Fibroblast of the conjunctiva (primary cell): Measurements from ENCODE around the gene RAET1G.
A peak's percentile ranks its signal among the peaks of the same experiment; 100 is the strongest.
"Not testable (repeated sequence)": the region's sequence is repeated elsewhere in the genome, so short reads cannot be mapped to it uniquely, and the experiment has no call there.

Source experiments
- DNase-seq: peaks from one replicate; pipeline ENCODE4 v3.0.0-alpha.2; 2010; ENCODE audit warnings: low read depth

RAET1G gene

GRCh38 chr6:149934249-149935156, 11.6 kb upstream of the RAET1G start:
- DNase-seq = peak; percentile 42

- DNase-seq = no peak
Measured at GRCh38 chr6:149933461-149933860, 10.5 kb upstream of the RAET1G start.

- no peak for DNase-seq
Measured at GRCh38 chr6:149933036-149933435, 10.1 kb upstream of the RAET1G start.

GRCh38 chr6:149931501-149931900, 8.6 kb upstream of the RAET1G start:
- DNase-seq = no peak

GRCh38 chr6:149929422-149929821, 6.5 kb upstream of the RAET1G start:
- no peak for DNase-seq

DNA sequence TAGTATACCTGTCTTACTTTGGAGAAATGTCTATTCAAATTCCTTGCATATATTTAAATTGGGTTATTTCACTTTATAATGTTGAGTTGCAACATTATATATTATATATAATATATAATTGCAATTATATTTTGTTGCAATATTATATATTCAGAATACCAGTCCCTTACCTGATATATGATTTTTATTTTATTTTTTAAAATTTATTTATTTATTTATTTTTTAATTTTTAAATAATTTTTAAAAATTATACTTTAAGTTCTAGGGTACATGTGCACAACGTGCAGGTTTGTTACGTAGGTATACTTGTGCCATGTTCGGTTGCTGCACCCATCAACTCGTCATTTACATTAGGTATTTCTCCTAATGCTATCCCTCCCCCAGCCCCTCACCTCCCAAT, 4.1 kb upstream of the RAET1G start:
- not testable (repeated sequence) for DNase-seq

- peak; percentile 60 for DNase-seq
Measured at GRCh38 chr6:149925974-149926777, 3.3 kb upstream of the RAET1G start.

- DNase-seq = no peak
Measured at GRCh38 chr6:149925253-149925973, 2.5 kb upstream of the RAET1G start.

GRCh38 chr6:149924933-149925252, 2.0 kb upstream of the RAET1G start:
- DNase-seq = no peak

DNA sequence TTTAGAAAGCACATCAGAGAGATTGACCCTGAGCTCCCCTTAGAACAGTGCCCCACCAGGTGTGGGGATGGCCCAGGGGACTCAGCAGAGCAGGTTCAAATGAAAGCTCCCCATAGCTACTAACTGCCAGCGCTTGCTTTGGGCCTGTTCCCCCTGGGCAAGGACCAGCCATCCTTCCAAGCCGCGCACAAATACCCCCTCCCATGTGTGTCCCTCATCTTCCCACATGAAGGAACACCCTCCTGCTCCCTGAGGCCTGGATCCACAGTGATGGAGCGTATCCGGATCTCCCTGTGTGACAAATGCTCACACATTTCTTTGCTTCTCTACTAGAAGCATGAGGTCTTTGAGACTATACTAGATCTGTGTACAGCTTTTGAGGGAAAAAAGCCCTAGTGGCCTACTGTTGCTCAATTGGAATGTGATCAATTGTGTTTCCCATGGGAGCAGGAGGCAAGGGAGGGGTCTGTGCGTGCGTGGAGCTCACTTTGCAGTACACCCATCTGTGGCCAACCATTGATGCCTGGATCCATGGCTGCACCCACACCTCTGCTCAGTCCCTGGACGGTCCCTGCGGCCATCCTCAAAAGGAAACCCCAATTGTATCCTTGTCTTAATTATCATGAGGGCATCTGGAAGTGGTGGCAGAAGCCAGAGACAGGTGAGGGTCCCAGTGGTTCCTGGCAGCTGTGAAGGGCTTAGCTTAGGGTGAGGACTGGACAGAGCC, 1.4 kb upstream of the RAET1G start:
- DNase-seq = no peak

GRCh38 chr6:149923327-149923986, 536 bp upstream of the RAET1G start:
- no peak for DNase-seq

- not testable (repeated sequence) for DNase-seq
Measured at GRCh38 chr6:149922091-149922490, 830 bp downstream of the RAET1G start.

GRCh38 chr6:149921361-149921760, 1.6 kb downstream of the RAET1G start:
- no peak for DNase-seq

- no peak for DNase-seq
Measured at GRCh38 chr6:149919834-149920225, 3.1 kb downstream of the RAET1G start.

DNA sequence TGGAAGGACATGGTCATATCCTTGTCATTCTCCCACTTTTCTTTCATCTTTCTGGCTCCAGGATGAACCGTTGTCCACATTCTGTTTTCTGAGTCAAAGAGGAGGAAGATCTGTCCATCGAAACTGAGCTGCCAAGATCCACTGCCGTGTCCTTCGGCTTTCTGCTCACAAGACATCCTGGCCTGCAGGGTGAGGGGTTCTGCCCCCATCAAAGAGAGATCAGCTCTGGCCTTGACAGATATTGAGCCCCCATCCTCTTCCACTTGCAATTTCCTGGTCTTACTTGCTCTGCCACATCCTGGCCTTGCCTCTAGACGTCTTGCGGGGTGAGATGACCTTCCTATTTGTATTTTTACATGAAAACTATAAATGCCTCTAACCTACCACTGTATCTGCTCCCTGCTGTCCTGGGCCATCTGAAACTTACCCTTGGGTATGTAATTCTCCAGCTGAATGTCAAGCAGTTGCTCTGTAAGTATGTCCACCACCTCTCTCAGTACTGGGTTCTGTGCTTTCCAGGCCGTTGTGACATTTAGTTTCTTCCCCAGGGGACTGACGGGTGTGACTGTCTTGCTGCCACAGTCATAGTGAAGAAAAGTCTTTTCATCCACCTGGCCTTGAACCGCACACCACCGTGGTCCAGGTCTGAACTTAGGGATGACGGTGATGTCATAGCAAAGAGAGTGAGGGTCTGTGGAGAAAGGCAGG, 3.6 kb downstream of the RAET1G start:
- DNase-seq = not testable (repeated sequence)

DNA sequence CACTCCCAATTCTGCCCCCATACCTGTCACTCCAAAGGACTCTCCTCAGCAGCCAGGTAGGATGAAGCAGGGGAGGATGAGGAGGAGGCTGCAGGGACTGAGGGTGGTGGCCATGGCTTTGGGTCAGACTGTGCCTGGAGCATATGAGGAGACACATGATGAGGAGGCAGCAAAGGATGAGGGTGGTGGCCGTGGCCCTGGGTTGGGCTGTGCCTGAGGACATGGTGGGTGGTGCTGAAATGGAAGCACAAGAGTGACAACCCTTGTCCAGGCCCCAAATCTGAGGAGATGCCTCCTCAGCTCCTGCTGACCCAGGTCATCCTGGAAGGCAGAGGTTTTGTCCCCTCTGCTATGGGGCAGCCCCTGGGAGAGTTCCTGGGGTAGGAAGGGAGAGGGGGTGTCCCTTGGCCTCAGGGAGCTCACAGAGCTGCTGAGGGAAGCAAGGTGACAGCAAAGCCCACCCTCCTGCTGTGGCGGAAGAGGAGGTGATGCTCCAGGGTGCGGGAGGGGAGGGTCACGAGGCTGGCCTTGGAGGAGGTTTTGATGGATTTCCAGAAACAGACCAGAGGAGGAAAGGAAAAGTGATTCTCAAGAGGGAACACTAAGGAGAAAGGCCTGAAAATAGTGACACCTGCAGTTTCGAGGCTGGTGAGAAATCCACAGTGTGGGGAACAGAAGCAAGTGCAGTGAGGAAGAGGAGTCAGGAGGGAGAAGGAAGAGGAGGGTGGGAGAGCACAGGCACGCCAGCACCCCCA, 4.6 kb downstream of the RAET1G start:
- no peak for DNase-seq

- no peak for DNase-seq
Measured at GRCh38 chr6:149917679-149918078, 5.2 kb downstream of the RAET1G start.

DNA sequence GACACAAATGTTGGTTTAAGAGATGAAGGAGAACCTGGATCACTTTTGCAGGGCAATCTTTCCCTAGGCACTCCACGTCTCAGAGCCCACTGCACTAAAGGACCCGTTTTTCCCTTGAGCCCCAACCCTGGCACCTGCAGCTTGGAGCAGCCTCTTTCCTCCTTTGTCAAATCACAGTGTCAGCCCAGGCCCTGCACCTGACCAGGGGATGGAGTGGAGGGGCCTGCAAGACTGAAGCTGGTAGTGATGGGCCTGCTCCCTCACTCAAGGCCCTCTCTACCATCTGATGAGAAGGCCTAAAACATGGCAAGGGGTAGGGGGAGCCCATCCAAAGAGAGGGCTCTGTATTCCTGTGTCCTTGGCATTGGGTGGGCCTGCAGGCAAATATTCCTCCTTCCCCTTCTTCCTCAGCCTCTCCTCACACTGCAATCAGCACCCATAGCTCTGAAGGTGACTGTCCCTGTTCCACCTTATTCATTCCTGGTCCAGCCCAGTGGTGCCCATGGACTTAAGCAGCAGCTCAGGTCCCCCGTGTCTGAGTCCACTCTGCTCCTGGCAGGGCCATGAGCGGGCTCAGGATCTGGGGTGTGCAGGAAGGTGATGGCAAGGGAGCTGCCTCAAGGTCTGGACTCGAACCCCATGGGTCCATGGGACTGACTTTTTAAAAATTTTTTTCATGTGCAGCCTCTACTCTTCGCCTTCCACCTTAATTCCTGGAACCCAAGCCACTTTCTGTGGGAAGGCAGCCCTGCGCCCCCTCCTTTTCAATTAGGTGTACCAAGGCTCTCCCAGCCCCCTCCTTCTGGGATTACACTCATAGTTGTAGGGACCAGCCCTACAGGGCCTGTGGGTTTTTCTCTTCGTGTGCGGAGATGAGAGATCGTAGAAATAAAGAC, 6.7 kb downstream of the RAET1G start:
- no peak for DNase-seq
